Colonic mucosa (tissue), 4 donors: ENCODE measurements around the gene STX17. TPM values are rescaled to one million over a fixed set of nuclear protein-coding genes. Genes with fewer than 3 reads are reported as not detected.

Source experiments
- DNase-seq: peaks from one replicate; pipeline ENCODE4 v3.0.0-alpha.2; 2020
- H3K27ac ChIP-seq: fragments of 200-600 bp; one replicate; pipeline ENCODE4 v1.8.0; 2021
- H3K27me3 ChIP-seq: fragments of 200-600 bp; one replicate; pipeline ENCODE4 v1.8.0; 2021
- H3K36me3 ChIP-seq: fragments of 200-600 bp; one replicate; pipeline ENCODE4 v1.8.0; 2021
- H3K4me1 ChIP-seq: fragments of 200-600 bp; one replicate; pipeline ENCODE4 v1.8.0; 2021; ENCODE audit warnings: mild to moderate bottlenecking
- H3K4me3 ChIP-seq: fragments of 200-600 bp; one replicate; pipeline ENCODE4 v1.8.0; 2021
- H3K9ac ChIP-seq, 2 donors: one replicate each; pipeline ENCODE4 v1.7.0; 2013; ENCODE audit warnings: control low read depth in 2 of 2, low read depth in 2 of 2, low read length in 2 of 2
- H3K9me3 ChIP-seq: fragments of 200-600 bp; one replicate; pipeline ENCODE4 v1.8.0; 2021
- CTCF ChIP-seq: fragments of 200-600 bp; IDR thresholded peaks from one replicate; pipeline ENCODE4 v1.8.0; 2022; ENCODE audit warnings: antibody characterized with exemption, mild to moderate bottlenecking
- intact Hi-C: fragments of 100-400 bp; cut with DNase I; formaldehyde crosslinking; loops from one replicate; pipeline ENCODE4 v1.14.1; 2022
- total RNA-seq, 2 donors: library from RNA; stranded (reverse); fragmentation: NEBNext Ultra II Directional in 1 of 2; extraction: Animal tissue kit (Norgen Biotek cat#: 25700) in 1 of 2; gene quantifications; one replicate each; pipeline ENCODE4 v1.2.1, GENCODE V29; 2021
- donor health status: healthy.
- donor health status: DM: no; HTN: no; CAD: no.
- donor health status: DM: no; HTN: no; CAD: no.

The STX17 gene
- total RNA-seq, 2 donors from 2014 or later = 23.3 to 37.3 TPM

- no peaks in the 10 kb centered on the region for H3K9me3 ChIP-seq
- no peaks in the 10 kb centered on the region for H3K36me3 ChIP-seq
- no peaks in the 10 kb centered on the region for H3K4me1 ChIP-seq
- intact Hi-C loops = no loop called here
- no peaks in the 10 kb centered on the region for H3K27me3 ChIP-seq
- H3K9ac ChIP-seq = no peak overlapping the region
- no peak overlapping the region for H3K4me3 ChIP-seq
- DNase-seq = no peak
- no peak for TF ChIP-seq CTCF
- H3K27ac ChIP-seq = no peak overlapping the region
These were observed 92.4 kb downstream of the STX17 start for GRCh38 chr9:99998866-99999265.

GRCh38 chr9:99999797-100000196 lies 93.3 kb downstream of the STX17 start:
- TF ChIP-seq CTCF = no peak
- Histone ChIP-seq H3K36me3 (no peaks in the 10 kb centered on the region), H3K9ac (no peak overlapping the region), H3K27me3 (no peaks in the 10 kb centered on the region), H3K9me3 (no peaks in the 10 kb centered on the region), H3K27ac (no peak overlapping the region), H3K4me1 (no peaks in the 10 kb centered on the region), H3K4me3 (no peak overlapping the region)
- intact Hi-C loops = no loop called here
- DNase-seq = no peak

GRCh38 chr9:100011062-100011681 lies 104.7 kb downstream of the STX17 start:
- no peaks in the 10 kb centered on the region for H3K36me3 ChIP-seq
- TF ChIP-seq CTCF = peak; percentile 63
- intact Hi-C loops = no loop called here
- H3K9me3 ChIP-seq = no peaks in the 10 kb centered on the region
- H3K4me1 ChIP-seq = no peaks in the 10 kb centered on the region
- no peak overlapping the region for H3K27ac ChIP-seq
- H3K4me3 ChIP-seq = no peak overlapping the region
- no peaks in the 10 kb centered on the region for H3K27me3 ChIP-seq
- H3K9ac ChIP-seq = no peak overlapping the region
- DNase-seq = peak; percentile 28

- intact Hi-C loops = no loop called here
- no peaks in the 10 kb centered on the region for H3K36me3 ChIP-seq
These were observed 105.8 kb downstream of the STX17 start for GRCh38 chr9:100012279-100012678.

GRCh38 chr9:100013573-100013972 lies 107.1 kb downstream of the STX17 start:
- DNase-seq = no peak
- intact Hi-C loops = no loop called here
- H3K36me3 ChIP-seq = no peaks in the 10 kb centered on the region
- no peaks in the 10 kb centered on the region for H3K9me3 ChIP-seq
- H3K4me1 ChIP-seq = no peaks in the 10 kb centered on the region
- H3K9ac ChIP-seq = no peak overlapping the region
- no peaks in the 10 kb centered on the region for H3K27me3 ChIP-seq
- no peak for TF ChIP-seq CTCF
- H3K27ac ChIP-seq = no peak overlapping the region
- no peak overlapping the region for H3K4me3 ChIP-seq

More at GRCh38 chr9:100012279-100012678, 105.8 kb downstream of the STX17 start:
- no peaks in the 10 kb centered on the region for H3K9me3 ChIP-seq
- no peaks in the 10 kb centered on the region for H3K4me1 ChIP-seq
- no peak for DNase-seq
- H3K4me3 ChIP-seq = no peak overlapping the region
- no peak for TF ChIP-seq CTCF
- H3K9ac ChIP-seq = no peak overlapping the region
- no peak overlapping the region for H3K27ac ChIP-seq
- no peaks in the 10 kb centered on the region for H3K27me3 ChIP-seq
